Nucleus accumbens (tissue), 56 donors: ENCODE data around the gene BGN.

Experiments
- DNase-seq, 56 donors: peaks; one replicate each; lab custom pipeline; 2025; lab: John Stamatoyannopoulos, UW

Gene BGN

DNA sequence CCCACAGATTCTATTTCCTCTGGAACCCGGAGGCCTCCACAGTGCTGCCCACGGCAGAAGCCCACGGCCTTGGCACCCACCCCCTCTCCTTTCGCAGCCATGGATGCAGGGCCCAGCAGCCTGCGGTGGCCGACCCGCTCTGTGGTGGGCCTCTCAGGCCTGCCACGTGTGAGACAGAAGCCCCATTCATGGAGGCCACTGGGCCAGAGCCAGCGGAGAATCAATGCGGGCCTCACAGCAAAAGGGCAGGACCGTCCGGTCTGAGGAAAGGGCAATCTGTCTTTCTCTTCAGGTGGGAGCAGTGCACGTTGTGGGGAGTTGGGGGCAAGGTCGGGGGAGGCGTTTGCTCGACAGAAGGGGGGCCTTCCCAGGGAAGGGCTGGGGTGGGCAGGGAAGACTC lies 16.0 kb upstream of the BGN start:
- peak in 23 of 56 donors; percentile 1 to 57 (median 19) for DNase-seq

DNA sequence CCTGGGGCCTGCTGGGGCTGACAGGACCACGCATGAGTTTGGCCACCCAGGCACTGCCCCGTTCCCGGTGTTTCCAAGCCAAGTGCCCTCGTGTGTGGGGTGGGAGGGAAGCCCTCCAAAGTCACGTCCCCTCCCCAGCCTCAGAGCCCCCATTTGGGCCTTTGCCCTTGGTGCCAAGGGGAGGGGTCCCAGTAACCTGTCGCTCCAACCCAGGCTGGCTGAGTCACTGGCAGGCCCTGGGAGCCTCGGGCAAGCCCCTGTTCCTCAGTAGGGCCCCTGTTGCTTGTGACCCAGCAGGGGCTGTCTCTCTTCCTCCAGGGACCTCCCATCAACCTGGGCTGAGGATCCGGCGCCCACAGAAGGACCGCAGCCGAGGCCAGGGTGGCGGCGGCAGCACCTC lies 13.7 kb upstream of the BGN start:
- DNase-seq, result no peak

DNA sequence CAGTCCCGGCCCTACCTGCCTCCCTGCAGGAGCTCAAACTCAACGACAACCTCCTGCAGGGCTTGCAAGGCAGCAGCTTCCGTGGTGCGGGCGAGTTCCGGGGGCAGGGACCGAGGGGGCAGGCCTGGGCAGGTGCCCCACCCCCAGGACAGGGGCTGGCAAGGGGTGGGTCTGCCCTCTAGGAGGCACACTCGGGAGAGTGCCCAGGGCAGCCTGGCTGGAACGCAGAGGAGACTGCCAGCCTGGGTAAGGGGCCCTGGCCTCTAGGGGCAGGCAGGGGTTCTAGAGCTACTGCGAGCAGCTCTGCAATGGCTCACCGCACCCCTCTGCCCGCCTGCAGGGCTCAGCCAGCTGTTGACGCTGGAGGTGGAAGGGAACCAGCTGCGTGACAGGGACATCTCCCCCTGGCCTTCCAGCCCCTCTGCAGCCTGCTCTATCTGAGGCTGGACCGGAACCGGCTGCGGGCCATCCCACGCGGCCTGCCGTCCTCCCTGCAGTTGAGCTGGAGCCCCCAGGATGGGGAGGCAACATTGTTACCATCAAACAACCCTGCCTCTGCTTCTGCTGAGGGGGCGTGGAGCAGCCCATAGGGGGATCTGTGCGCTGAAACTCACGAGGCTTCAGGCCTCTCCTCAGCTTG lies 12.3 kb upstream of the BGN start:
- no peak for DNase-seq

DNA sequence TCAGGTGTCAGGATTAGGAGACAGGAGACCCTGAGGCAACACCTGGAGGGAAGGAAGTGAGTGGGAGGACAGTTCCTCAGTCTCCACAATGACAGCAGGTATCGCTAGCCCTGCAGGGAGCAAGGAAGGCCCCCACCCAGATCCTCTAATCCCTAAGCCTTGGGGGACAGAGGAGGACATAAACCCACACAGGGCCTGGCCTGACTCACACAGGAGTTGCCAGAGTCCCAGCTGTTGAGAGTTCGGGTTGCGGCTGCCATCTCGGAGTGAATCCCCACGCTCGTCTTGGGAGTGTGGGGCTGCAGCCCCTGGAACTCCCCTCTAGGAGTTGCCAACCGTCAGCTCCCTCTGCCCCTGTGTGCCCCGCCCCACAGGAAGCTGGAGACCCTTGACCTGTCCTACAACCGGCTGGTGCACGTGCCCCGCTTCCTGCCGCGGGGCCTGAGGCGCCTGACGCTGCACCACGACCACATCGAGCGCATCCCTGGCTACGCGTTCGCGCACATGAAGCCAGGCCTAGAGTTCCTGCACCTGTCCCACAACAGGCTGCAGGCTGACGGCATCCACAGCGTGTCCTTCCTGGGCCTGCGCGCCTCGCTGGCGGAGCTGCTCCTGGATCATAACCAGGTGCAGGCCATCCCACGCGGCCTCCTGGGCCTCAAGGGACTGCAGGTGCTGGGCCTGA lies 9.2 kb upstream of the BGN start:
- DNase-seq, result no peak

DNA sequence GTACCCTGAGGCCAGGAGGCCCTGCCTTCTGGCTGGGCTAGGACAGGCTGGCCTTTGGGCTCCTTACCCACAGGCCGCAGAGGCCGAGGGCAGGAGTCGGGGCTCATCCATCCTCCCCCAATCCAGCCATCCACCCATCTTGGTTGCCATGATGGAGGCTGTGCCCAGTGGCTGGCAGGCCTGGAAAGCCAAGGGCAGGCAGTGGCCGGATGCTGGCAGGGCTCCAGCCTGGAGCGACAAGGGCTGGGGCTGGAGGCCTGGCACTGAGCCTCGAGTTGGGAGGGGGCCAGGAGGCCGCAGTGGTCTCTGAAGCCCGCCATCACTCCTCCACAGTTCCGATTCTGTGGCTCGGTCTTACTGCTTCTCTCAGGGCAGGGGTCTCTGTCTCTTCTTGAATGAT lies 8.6 kb upstream of the BGN start:
- DNase-seq, result no peak

DNA sequence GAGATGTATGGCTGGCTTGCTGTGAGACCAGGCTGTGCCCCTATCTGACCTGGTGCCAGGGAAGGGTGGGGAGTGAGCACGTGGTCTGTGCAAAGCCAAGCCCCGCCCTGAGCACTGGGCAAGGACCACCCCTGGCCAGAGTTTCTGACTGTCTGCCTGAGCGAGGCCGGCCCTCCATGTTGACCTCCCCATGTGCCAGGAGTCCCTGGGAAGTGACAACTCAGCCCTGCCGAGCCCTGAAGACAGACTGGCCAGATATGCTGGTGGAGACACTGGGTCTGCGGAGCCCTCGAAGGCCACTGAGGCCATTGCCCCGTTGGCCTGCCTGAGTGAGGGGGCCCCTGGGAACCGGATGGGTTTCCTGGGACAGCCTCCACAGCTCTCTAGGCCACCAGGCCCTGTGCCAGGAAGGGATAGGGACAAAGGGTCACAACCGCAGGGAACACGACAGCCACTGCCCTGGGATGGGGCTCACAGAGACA lies 7.1 kb upstream of the BGN start:
- no peak for DNase-seq

DNA sequence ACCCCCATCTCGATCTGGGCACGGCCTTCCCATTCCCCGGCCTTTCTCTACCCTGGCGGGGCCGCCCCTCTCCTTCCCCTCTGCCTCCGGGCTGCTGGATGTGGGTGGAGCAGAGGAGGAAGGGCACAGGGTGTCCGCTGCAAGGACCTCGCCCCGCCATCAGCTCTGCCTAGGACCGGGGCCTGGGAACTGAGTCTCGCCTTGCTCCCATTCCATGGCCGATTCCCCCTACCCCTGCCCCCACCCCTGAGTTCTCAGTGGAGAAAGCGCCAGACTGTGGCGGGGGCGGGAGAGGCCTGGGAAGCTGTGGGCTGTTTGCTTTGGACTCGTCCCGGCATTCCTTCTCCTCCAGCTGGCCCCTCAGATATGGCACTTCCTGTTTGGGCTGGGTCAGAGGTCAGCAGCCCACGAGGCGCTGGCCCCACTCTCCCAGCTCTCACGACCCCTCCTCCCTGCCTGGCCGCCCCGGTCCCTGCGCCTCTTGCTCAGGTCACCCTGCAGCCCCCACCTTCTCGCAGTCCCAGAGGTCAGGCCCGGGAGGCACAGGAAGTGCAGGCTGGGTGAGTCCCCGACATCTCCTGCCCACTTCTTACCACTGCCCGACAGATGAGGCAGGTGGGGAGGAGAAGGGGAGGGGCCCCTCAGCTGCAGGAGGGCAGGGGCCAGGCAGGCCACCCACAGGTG lies 6.4 kb upstream of the BGN start:
- DNase-seq, result no peak

DNA sequence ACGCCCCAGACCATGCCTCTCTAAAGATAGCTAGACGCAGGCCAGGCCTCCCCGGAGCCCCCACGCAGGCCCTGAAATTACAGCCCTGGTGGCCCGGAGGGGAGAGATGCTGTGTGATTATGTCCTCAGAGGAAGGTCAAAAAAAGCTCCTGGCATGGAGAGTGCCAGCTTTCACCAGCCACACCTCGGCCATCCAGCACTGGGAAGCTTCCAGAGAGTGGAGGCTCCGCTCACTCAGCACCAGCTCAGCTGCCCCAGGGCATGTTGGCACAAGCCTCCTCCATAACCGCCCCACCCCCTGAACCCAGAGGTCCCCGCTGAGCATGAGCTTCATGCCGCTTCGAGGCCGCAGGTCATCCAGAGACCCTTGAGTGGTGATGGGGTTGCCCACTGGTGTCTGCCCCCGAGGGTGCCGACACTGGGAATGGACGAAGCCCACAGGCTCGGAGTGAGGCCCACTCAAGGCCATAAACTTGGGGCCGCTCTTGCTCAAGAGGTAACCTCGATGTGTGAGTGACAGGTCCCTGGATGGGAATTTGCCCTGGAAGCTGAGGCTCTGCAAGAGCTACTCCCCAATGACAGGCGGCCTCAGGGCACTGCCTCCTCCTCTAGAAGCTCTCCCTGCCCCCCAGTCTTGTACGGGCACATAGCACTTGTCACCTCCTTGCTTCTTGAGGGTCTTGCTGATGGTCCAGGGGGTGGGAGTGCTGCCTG lies 4.4 kb upstream of the BGN start:
- DNase-seq, result no peak

DNA sequence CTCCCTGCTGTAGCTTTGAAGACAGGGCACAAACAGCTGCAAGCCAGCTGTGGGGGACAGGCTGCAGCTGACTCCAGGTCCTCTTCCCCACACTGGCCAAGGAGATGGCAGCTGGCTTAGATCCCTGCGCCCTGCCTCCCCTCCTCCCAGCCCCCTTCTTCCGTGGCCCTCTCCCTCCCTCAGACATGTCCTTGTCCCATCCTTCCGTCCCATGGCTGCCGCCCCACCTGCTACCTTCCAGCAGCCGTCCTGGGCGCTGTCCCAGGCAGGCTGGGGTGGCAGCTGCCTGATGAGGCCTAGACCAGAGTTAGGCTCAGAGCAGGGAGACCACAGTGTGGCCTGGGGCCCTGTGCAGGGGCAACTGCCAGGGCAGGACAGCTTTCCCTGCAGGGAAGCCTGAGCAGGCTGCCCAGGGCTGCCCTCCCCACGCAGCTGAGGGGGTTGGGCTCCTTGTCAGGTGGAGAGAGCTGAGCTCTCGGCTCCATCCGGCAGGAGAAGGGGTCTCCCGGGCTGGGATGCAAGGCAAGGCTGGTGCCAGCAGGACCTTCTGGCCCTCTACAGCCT lies 3.3 kb upstream of the BGN start:
- DNase-seq, result no peak

DNA sequence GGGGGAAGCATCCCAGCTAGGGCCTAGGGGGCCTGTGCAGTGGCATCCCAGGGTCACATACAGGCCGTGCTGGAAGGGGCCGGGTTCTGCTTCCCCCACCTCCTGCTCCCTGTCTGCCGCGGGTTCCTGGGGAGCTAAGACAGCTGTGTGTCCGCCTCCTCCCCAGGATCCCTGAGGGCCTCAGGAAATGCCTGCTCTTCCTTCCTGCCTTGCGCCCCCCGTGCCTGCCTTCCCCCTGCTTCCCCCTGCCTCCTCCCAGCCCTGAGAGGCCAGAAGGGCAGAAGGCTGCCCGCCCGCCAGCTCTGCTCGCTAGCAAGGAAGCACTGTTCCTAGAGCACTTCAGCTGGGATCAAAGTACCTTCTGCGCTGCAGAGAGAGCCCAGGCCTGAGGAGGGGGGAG lies 2.9 kb upstream of the BGN start:
- DNase-seq, result no peak

DNA sequence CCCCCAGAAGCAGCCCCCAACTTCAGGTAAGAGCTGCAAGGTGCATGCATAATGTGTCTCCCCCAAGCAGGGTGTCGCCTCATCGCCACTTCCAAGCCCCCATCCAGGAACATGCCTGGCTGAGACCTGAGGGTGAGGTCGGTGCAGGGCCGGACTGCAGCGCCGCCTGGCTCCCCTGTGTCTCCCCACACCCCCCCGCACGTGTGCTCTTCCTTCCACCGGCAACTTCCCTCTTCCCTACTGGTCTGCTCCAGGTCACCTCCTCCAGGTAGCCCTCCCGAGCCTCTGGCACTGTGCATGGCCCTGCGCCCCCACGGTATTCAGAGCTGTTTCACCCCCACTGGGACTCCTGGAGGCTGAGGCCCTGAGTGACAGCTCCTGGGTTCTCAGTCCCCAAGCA lies 2.2 kb upstream of the BGN start:
- no peak for DNase-seq

DNA sequence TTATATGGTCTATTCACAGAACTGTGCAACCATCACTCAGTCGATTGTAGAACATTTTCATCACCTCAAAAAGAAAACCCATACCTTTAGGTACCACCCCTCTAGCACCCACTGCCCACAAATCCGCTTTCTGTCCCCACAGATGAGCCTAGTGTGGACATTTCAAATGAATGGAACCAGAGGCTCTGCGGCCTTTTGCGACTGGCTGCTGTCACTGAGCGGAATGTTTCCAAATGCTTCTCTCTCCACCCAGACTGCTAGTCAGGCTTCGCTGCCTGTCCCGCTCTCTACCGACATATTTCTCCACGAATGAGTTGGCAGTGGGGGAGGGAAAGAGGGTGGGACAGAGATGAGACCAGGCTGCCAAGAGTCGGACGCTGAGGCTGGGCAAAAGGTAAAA lies 1.7 kb upstream of the BGN start:
- no peak for DNase-seq

DNA sequence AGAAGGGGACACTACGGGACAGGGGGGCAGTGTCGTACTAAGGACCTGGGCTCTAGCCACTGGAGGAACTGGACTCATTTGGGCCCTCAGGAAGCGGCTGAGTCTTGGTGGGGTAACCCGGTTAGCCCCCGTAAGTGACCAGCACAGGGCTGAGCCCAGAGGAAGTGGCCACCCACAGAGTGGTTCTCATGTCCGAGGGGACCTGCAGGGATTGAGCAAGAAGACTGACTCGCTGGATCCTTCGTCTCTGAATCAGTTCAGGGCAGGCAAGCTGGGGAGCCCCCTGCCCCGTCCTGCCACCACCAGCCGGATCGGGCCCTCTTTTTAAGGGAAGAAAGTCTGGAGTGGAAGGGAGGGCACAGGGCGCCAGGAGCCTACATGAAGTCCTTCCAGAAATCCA lies 719 bp upstream of the BGN start:
- DNase-seq, result no peak

DNA sequence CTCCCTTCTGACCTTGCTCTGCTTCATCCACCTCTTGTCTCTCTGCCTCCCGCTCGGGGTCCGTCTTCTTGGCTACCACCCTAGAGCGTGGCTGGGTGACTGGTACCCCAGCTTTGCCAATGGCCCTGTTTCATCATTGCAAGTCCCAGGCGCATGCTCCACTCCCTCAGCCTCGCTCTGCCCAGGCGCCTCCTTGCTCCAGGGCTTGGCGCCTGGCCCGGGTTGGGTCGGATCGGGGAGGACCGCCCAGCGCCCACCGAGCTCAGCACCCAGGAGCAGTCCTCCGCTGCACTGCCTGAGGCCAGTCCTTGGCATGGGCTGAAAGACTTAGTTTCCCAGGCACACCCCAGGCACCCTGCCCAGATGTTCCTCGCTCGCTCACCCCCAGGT lies 577 bp downstream of the BGN start:
- peak in 12 of 56 donors; percentile 9 to 53 (median 18) for DNase-seq

DNA sequence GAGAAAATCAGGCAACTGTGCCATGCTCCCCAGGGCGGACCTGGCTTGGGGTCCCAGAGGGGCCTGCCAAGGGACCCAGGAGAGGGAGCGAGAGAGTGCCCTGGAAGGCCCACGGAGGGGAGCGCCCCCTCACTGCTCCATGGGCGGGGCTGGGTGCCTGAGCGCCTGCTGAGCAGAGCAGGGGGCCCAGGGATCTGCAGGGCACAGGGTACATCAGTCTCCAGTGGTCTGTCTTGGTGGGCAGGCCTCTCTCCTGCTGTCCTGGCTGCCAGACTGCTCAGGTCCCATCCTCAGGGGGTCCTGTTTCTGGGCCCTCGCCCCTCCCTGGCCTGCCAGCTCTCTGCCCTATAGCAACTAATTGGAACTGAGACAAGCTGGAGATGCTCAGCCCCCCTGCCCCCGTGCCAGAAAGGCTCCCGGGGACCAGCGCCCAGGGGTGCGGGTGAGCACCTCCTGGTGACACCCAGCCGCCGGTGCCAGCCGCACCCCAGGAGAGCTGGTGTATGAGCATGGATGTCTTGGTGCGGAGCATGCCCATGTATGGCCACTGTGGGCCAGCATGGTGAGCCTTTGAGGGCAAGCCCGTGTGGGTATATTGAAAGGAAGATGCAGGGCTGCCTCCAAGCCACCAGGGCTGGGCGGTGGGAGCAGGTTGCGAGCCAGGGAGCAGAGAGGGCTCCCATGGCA lies 1.3 kb downstream of the BGN start:
- no peak for DNase-seq

DNA sequence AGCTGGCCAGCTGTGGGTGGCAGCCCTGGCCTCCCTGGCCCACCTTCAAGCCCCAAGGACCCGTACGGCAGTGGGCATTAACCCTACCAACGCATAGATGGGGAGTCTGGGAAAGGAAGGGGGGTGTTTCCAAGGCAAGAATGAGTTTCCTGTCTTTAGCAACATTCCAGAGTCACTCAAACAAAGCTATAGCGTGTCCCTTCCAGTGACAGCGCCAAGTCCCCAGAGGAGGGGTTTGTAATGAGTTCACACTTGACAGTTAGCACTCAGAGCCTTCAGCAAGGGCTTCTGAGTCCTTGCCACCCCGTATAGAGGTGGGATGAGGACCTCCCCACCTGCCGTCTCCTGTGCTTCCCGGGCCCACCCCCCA lies 1.8 kb downstream of the BGN start:
- DNase-seq, result no peak

DNA sequence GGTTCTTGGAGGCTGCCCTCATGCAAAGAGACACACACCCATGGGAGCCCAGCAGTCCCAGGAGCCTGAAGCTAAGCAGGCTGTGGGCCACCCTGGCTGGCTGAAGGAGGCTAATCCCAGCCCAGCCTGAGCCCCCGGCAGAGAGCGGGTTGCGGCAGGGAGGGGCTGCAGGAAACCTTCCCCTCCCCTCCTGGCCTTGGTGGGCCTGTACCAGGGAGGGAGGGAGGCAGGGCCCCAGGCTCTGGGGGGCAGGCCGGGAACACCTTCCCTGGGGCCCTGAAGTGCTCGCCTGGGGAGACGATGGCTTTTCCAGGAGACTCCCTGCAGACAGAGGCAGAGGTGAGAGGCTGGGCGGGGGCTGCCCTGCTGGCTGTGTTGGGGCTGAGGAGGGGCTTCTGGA lies 3.7 kb downstream of the BGN start:
- no peak for DNase-seq

DNA sequence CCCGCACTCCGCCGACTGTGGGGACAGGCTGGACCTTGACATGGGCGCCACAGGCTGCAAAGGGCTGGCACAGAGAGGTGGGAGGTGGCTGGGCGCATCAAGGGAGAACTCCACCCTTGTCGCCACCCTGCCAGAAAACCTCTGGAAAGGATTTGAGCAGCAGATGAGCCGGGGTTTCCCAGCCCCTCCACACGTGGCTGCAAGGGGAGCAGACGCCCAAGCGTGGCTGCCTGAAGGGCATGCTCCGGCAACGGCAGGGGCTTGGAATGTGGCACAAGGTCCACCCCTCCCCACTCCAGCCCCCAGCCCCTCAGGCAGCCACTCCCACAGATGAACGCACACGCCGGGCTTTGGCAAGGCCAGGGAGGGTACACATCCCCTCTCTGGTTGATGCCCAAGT lies 4.6 kb downstream of the BGN start:
- no peak for DNase-seq

DNA sequence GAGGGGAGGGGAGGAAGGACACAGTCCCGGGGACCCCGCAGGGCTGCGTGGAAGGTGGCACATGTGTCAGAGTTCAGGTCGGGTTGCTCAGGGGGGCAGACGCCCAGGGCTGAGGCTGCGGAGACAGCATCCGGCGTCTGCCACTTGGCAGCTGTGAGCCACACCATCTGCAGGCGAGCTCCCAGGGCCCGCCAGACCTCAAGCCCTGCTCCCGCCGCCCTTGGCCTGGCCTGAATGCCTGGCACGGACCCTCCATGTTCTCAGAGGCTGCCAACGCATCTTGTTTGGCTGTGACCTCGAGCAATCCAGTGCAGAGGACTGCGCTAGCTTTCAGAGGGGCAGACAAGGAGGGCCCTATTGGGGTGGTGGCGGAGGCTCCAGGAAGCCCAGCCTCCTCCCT lies 5.1 kb downstream of the BGN start:
- DNase-seq, result peak in 51 of 56 donors; percentile 3 to 81 (median 57)

DNA sequence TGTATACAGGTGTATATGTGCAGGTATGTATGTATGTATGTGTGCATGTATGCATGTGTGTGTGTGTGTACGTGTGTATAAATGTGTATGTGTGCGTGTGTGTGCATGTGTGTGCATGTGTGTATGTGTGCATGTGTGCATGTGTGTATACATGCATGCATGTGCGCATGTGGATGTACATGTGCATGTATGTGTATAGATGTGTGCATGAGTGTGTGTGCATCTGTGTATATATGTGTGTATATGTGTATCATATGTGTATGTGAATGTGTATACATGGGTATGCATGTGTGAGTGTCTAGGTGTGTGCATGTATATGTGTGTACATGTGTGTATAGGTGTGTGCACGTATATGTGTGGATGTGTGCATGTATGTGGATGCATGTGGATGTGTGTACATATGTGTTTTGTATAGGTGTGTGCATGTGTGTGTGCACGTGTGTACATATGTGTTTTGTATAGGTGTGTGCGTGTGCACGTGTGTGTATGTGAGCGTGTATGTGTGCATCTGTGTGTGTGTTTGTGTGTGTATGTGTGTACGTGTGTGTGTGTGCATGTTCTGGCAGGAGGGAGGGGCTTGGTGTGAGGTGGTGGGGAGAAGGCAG lies 6.0 kb downstream of the BGN start:
- no peak for DNase-seq
